Glutamatergic neuron (in vitro differentiated cells): ENCODE results near the gene C4A. TPM values are rescaled to one million over a fixed set of nuclear protein-coding genes. Genes with fewer than 3 reads are reported as not detected.

Experiments
- DNase-seq: peaks from one replicate; pipeline ENCODE4 v3.0.0; 2022
- H3K27ac Mint-ChIP-seq: one replicate; pipeline ENCODE4 v1.8.0; 2020; ENCODE audit warnings: mild to moderate bottlenecking, mixed read lengths, inconsistent platforms; ENCODE audit not compliant: unreplicated experiment
- H3K27me3 Mint-ChIP-seq: one replicate; pipeline ENCODE4 v1.8.0; 2020; ENCODE audit warnings: mild to moderate bottlenecking, moderate library complexity, mixed read lengths, inconsistent platforms; ENCODE audit not compliant: unreplicated experiment
- H3K36me3 Mint-ChIP-seq: one replicate; pipeline ENCODE4 v1.8.0; 2020; ENCODE audit warnings: mild to moderate bottlenecking, mixed read lengths, inconsistent platforms; ENCODE audit not compliant: unreplicated experiment
- H3K4me1 Mint-ChIP-seq: one replicate; pipeline ENCODE4 v1.8.0; 2020; ENCODE audit warnings: mild to moderate bottlenecking, low read depth, mixed read lengths, inconsistent platforms; ENCODE audit not compliant: unreplicated experiment
- H3K4me3 Mint-ChIP-seq: one replicate; pipeline ENCODE4 v1.8.0; 2020; ENCODE audit warnings: mild to moderate bottlenecking, mixed read lengths, inconsistent platforms; ENCODE audit not compliant: unreplicated experiment
- H3K9me3 Mint-ChIP-seq: one replicate; pipeline ENCODE4 v1.8.0; 2020; ENCODE audit warnings: mild to moderate bottlenecking, moderate library complexity, mixed read lengths, inconsistent platforms; ENCODE audit not compliant: unreplicated experiment
- CTCF ChIP-seq: fragments of 200-600 bp; sonication (generic); IDR thresholded peaks from one replicate; pipeline ENCODE4 v1.5.0; 2021; ENCODE audit not compliant: partially characterized antibody, unreplicated experiment
- total RNA-seq: library from RNA; stranded (reverse); fragmentation: NEBNext Ultra II Directional; extraction: Animal tissue kit (Norgen Biotek cat#: 25700); gene quantifications from one replicate; pipeline ENCODE4 v1.2.1, GENCODE V29; 2021; ENCODE audit not compliant: unreplicated experiment

C4A gene
- total RNA-seq, 1 donor from 2014 or later = 9.3 TPM

GRCh38 chr6:31943742-31944141 lies 38.1 kb upstream of the C4A start:
- Mint-ChIP-seq H3K27ac (no peak overlapping the region), H3K36me3 (no peaks in the 10 kb centered on the region), H3K27me3 (peaks cover 6% of the 10 kb centered on the region), H3K4me3 (no peak overlapping the region), H3K4me1 (peaks cover 3% of the 10 kb centered on the region), H3K9me3 (no peaks in the 10 kb centered on the region)
- no peak for DNase-seq
- TF ChIP-seq CTCF = no peak

- H3K27ac Mint-ChIP-seq = no peak overlapping the region
- H3K4me1 Mint-ChIP-seq = peaks cover 3% of the 10 kb centered on the region
- no peak for TF ChIP-seq CTCF
- no peaks in the 10 kb centered on the region for H3K36me3 Mint-ChIP-seq
- no peaks in the 10 kb centered on the region for H3K9me3 Mint-ChIP-seq
- H3K27me3 Mint-ChIP-seq = peaks cover 6% of the 10 kb centered on the region
- no peak for DNase-seq
- no peak overlapping the region for H3K4me3 Mint-ChIP-seq
Measured at GRCh38 chr6:31945154-31945506, 36.7 kb upstream of the C4A start.

GRCh38 chr6:31945507-31946369 lies 36.1 kb upstream of the C4A start, which contains the start of gene CFB:
CFB (plus strand) TSS chr6:31946095; CDS start chr6:31946222, 127 bp downstream.
- no peak for DNase-seq
- no peak within 1 kb of the TSS for H3K4me3 Mint-ChIP-seq
- H3K27me3 Mint-ChIP-seq = peaks cover 6% of the 10 kb centered on the region
- no peak within 1 kb of the TSS for H3K27ac Mint-ChIP-seq
- H3K4me1 Mint-ChIP-seq = no peaks in the 10 kb centered on the region
- H3K36me3 Mint-ChIP-seq = no peaks in the 10 kb centered on the region
- H3K9me3 Mint-ChIP-seq = no peaks in the 10 kb centered on the region
- no peak for TF ChIP-seq CTCF

GRCh38 chr6:31946370-31946885 lies 35.4 kb upstream of the C4A start:
- H3K4me1 Mint-ChIP-seq = no peaks in the 10 kb centered on the region
- no peak for TF ChIP-seq CTCF
- H3K27me3 Mint-ChIP-seq = peaks cover 6% of the 10 kb centered on the region
- DNase-seq = no peak
- no peak overlapping the region for H3K27ac Mint-ChIP-seq
- no peaks in the 10 kb centered on the region for H3K36me3 Mint-ChIP-seq
- H3K9me3 Mint-ChIP-seq = no peaks in the 10 kb centered on the region
- no peak overlapping the region for H3K4me3 Mint-ChIP-seq

GRCh38 chr6:31947070-31947675 lies 34.7 kb upstream of the C4A start:
- DNase-seq = no peak
- Mint-ChIP-seq H3K4me3 (no peak overlapping the region), H3K4me1 (no peaks in the 10 kb centered on the region), H3K36me3 (no peaks in the 10 kb centered on the region), H3K9me3 (no peaks in the 10 kb centered on the region), H3K27ac (no peak overlapping the region), H3K27me3 (peaks cover 6% of the 10 kb centered on the region)
- no peak for TF ChIP-seq CTCF
